Smooth muscle cell (in vitro differentiated cells): ENCODE results near the gene TRAPPC4. TPM values are rescaled to one million over a fixed set of nuclear protein-coding genes. Genes with fewer than 3 reads are reported as not detected.
A peak's percentile ranks its signal among the peaks of the same experiment; 100 is the strongest.
"Not testable (repeated sequence)": the region's sequence is repeated elsewhere in the genome, so short reads cannot be mapped to it uniquely, and the experiment has no call there.

ENCODE experiments used
- DNase-seq: peaks from one replicate; lab custom pipeline; 2025; ENCODE audit not compliant: unreplicated experiment; lab: John Stamatoyannopoulos, UW
- H2AFZ ChIP-seq: fragments of 200-600 bp; sonication (generic); 2 replicates; pipeline ENCODE4 v1.6.0; 2016; ENCODE audit warnings: antibody characterized with exemption, low read depth, mild to moderate bottlenecking
- H3F3A ChIP-seq: fragments of 200-600 bp; sonication (generic); 2 replicates; pipeline ENCODE4 v1.6.0; 2017; ENCODE audit warnings: antibody characterized with exemption, low read depth
- H3K27ac ChIP-seq: fragments of 200-600 bp; sonication (generic); 2 replicates; pipeline ENCODE4 v1.5.1; 2016; ENCODE audit warnings: low read depth, mild to moderate bottlenecking
- H3K27me3 ChIP-seq: fragments of 200-600 bp; sonication (generic); 2 replicates; pipeline ENCODE4 v1.6.1; 2016; ENCODE audit warnings: low read depth, mild to moderate bottlenecking
- H3K36me3 ChIP-seq: fragments of 200-600 bp; sonication (generic); 2 replicates; pipeline ENCODE4 v1.5.1; 2016; ENCODE audit warnings: low read depth
- H3K4me1 ChIP-seq: fragments of 200-600 bp; sonication (generic); 2 replicates; pipeline ENCODE4 v1.5.1; 2016; ENCODE audit warnings: low read depth
- H3K4me2 ChIP-seq: fragments of 200-600 bp; sonication (generic); 2 replicates; pipeline ENCODE4 v1.6.0; 2016; ENCODE audit warnings: mild to moderate bottlenecking
- H3K4me3 ChIP-seq: fragments of 200-600 bp; sonication (generic); 2 replicates; pipeline ENCODE4 v1.5.1; 2016; ENCODE audit warnings: mild to moderate bottlenecking
- H3K79me2 ChIP-seq: fragments of 200-600 bp; sonication (generic); 2 replicates; pipeline ENCODE4 v1.6.0; 2016; ENCODE audit warnings: low read depth, mild to moderate bottlenecking
- H3K9ac ChIP-seq: fragments of 200-600 bp; sonication (generic); 2 replicates; pipeline ENCODE4 v1.6.0; 2016; ENCODE audit warnings: low read depth
- H3K9me3 ChIP-seq: fragments of 200-600 bp; sonication (generic); replicated peaks from 2 replicates; pipeline ENCODE4 v1.5.1; 2016; ENCODE audit warnings: low read depth
- H4K20me1 ChIP-seq: fragments of 200-600 bp; sonication (generic); 2 replicates; pipeline ENCODE4 v1.6.0; 2016; ENCODE audit warnings: low read depth
- WGBS: methylation state at CpG from one replicate; pipeline ENCODE4 v1.1.7; 2016; ENCODE audit warnings: low lambda C conversion rate; 5-methylcytosine and 5-hydroxymethylcytosine counted together
- polyA plus RNA-seq: library from polyadenylated mRNA; unstranded; fragments of >200 nt; fragmentation: Nextera tagmentation; extraction: Ambion mirVana; gene quantifications from 2 replicates; pipeline ENCODE4 v1.2.1, GENCODE V29; 2016
- total RNA-seq: library from RNA; depleted of rRNA; stranded (reverse); fragments of >200 nt; gene quantifications from 2 replicates; pipeline ENCODE4 v1.2.3, GENCODE V29; 2014
- TF ChIP-seq, protein P1 (sequence below): fragments of 200-600 bp; sonication (generic); IDR thresholded peaks from 2 replicates; pipeline ENCODE4 v1.5.1; 2017; ENCODE audit warnings: borderline replicate concordance, mild to moderate bottlenecking, antibody characterized with exemption; ENCODE audit not compliant: insufficient read depth, poor library complexity, severe bottlenecking

Gene TRAPPC4
- total and polyA plus RNA-seq, 2 experiments from 2014 or later, result 103 to 168 TPM

DNA sequence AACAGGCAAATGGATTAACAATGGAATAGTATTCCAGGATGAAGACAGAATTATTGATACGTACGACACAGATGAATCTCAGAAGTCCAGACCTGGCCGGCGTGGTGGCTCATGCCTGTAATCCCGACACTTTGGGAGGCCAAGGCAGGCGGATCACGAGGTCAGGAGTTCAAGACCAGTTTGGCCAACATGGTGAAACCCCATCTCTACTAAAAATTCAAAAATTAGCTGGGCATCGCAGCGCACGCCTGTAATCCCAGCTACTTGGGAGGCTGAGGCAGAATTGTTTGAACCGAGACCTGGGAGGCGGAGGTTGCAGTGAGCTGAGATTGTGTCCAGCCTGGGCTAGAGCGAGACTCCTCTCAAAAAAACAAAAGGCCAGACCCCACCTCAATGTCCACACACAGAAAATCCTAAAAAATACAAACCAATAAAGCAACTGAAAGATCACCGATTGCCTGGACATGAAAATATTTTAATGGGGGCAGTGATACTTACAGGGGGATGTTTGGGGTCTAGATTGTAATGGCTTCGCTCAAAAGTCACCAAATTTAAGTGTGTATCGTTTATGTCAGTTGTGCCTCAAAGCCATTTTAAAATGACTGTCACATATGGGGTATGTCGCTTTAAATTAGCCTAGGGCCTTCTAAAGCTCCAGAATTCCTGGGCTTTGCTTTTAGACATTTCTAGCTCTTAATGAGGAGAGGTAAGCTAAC lies 4.2 kb upstream of the TRAPPC4 start:
- Histone ChIP-seq H4K20me1 (peaks cover 26% of the 10 kb centered on the region), H3F3A (peaks cover 37% of the 10 kb centered on the region), H3K27ac (peak overlapping the region; percentile 23), H3K9ac (no peak overlapping the region), H3K4me2 (no peak overlapping the region), H3K4me3 (no peak overlapping the region), H3K27me3 (no peaks in the 10 kb centered on the region), H3K79me2 (peaks cover 34% of the 10 kb centered on the region), H2AFZ (no peak overlapping the region), H3K36me3 (no peaks in the 10 kb centered on the region), H3K4me1 (peaks cover 11% of the 10 kb centered on the region), H3K9me3 (no peaks in the 10 kb centered on the region)
- TF ChIP-seq, protein P1, sequence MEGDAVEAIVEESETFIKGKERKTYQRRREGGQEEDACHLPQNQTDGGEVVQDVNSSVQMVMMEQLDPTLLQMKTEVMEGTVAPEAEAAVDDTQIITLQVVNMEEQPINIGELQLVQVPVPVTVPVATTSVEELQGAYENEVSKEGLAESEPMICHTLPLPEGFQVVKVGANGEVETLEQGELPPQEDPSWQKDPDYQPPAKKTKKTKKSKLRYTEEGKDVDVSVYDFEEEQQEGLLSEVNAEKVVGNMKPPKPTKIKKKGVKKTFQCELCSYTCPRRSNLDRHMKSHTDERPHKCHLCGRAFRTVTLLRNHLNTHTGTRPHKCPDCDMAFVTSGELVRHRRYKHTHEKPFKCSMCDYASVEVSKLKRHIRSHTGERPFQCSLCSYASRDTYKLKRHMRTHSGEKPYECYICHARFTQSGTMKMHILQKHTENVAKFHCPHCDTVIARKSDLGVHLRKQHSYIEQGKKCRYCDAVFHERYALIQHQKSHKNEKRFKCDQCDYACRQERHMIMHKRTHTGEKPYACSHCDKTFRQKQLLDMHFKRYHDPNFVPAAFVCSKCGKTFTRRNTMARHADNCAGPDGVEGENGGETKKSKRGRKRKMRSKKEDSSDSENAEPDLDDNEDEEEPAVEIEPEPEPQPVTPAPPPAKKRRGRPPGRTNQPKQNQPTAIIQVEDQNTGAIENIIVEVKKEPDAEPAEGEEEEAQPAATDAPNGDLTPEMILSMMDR, result no peak
- no peak for DNase-seq
- WGBS, result 92% methylated on average over 17 of the region's 17 CpGs

DNA sequence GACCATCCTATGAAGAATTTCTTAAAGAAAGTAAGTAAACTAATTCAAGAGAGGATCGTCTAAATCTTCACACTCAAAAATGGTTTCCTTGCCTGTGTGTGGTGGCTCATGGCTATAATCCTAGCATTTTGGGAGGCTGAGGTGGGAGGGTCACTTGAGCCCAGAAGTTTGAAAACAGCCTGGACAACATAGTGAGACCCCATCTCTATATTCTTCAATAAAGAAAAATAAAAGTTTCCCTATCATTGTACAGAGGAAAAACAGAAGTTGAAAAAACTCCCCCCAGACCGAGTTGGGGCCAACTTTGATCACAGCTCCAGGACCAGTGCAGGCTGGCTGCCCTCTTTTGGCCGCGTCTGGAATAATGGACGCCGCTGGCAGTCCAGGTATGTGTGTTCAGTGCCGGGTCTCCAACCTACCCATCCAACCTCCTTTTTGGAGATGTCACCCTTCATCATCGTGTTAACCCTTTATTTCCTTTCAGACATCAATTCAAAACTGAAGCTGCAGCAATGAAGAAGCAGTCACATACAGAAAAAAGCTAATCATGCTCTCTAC lies 3.4 kb upstream of the TRAPPC4 start:
- Histone ChIP-seq H3K4me3 (no peak overlapping the region), H3K79me2 (peaks cover 41% of the 10 kb centered on the region), H3K36me3 (no peaks in the 10 kb centered on the region), H4K20me1 (peaks cover 33% of the 10 kb centered on the region), H3K9ac (no peak overlapping the region), H2AFZ (no peak overlapping the region), H3K4me2 (no peak overlapping the region), H3K4me1 (peaks cover 18% of the 10 kb centered on the region), H3F3A (peaks cover 37% of the 10 kb centered on the region), H3K27me3 (no peaks in the 10 kb centered on the region), H3K27ac (peak overlapping the region; percentile 23), H3K9me3 (no peaks in the 10 kb centered on the region)
- TF ChIP-seq, protein P1, result no peak
- 83% methylated on average over 8 of the region's 8 CpGs for WGBS
- no peak for DNase-seq

DNA sequence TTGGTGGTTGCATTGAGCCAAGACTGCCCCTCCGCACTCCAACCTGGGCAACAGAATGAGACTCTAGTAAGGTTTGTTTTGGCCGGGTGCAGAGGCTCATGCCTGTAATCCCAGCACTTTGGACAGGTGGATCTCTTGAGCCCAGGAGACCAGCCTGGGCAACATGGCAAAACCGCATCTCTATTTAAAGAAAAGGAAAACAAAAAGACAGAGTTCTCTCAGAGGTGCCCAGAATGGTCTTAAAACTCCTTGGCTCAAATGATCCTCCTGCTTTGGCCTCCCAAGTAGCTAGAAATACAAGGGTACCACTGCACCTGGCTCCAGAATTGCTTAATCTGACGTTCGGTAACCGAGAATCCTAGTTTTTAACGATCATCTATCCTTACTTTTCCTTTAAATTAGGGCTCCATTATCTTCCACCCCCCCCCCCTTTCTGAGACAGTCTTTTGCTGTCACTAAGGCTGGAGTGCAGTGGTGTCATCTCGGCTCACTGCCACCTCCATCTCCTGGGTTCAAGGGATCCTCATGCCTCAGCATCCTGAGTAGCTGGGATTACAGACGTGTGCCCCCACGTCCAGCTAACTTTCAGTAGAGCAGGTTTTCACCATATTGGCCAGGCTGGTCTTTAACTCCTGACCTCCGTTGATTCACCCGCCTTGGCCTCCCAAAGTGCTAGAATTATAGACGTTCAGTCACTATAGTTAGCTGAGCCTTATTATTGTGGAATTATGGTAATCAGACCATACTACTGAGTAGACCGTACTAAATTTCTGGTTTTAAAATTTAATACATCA lies 2.2 kb upstream of the TRAPPC4 start:
- no peak overlapping the region for H2AFZ ChIP-seq
- peaks cover 54% of the 10 kb centered on the region for H3K79me2 ChIP-seq
- peaks cover 21% of the 10 kb centered on the region for H3K4me1 ChIP-seq
- 88% methylated on average over 14 of the region's 14 CpGs for WGBS
- H3K27me3 ChIP-seq, result no peaks in the 10 kb centered on the region
- peak overlapping the region; percentile 98 for H3K4me2 ChIP-seq
- peak overlapping the region; percentile 96 for H3K4me3 ChIP-seq
- TF ChIP-seq, protein P1, result no peak
- H3K36me3 ChIP-seq, result no peaks in the 10 kb centered on the region
- no peak overlapping the region for H3K9ac ChIP-seq
- no peaks in the 10 kb centered on the region for H3K9me3 ChIP-seq
- peaks cover 39% of the 10 kb centered on the region for H4K20me1 ChIP-seq
- peaks cover 32% of the 10 kb centered on the region for H3F3A ChIP-seq
- DNase-seq, result no peak
- peak overlapping the region; percentile 81 for H3K27ac ChIP-seq

DNA sequence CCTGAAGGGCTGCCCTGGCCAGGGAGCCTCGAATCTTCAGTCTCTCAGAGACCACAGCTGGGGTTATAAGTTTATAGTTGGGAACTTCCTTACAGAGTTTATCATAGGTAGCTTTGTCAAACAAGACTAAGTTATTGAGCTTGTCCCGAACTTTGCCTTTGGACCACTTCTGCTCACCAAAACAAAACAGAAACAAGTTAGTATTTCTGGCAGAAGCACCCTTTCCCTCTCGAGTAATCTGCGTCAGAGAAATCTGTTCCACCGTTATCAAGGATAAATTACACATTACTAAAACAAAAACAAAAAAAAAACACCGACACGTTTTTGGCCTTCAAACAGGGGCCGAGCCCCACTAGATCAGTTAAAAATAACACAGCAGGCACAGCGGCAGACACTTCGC lies 1.2 kb upstream of the TRAPPC4 start:
- Histone ChIP-seq H4K20me1 (peaks cover 39% of the 10 kb centered on the region), H3F3A (peaks cover 31% of the 10 kb centered on the region), H3K4me1 (peaks cover 21% of the 10 kb centered on the region), H3K9ac (peak overlapping the region; percentile 80), H2AFZ (peak overlapping the region; percentile 96), H3K79me2 (peaks cover 58% of the 10 kb centered on the region), H3K4me3 (peak overlapping the region; percentile 96), H3K27ac (peak overlapping the region; percentile 81), H3K4me2 (peak overlapping the region; percentile 98)
- H3K9me3 ChIP-seq, H3K36me3 ChIP-seq, DNase-seq, H3K27me3 ChIP-seq: not testable (repeated sequence)
- WGBS, result 11% methylated on average over 10 of the region's 10 CpGs
